DOHH2 (cell line): Measurements from ENCODE around the gene COL9A3.

ENCODE experiments used
- H3F3A ChIP-seq: fragments of 200-600 bp; sonication (generic), shearing (Covaris generic); 2 replicates; pipeline ENCODE4 v1.6.0; 2016; ENCODE audit warnings: antibody characterized with exemption, mild to moderate bottlenecking; ENCODE audit not compliant: control insufficient read depth, insufficient read depth
- H3K27ac ChIP-seq: fragments of 200-600 bp; sonication (generic); 2 replicates; pipeline ENCODE4 v1.5.1; 2014; ENCODE audit warnings: low read depth, mild to moderate bottlenecking, low read length, moderate library complexity
- H3K27me3 ChIP-seq: fragments of 200-600 bp; sonication (generic); 2 replicates; pipeline ENCODE4 v1.6.1; 2014; ENCODE audit warnings: mild to moderate bottlenecking, low read length, mixed read lengths; ENCODE audit not compliant: control insufficient read depth
- H3K36me3 ChIP-seq: fragments of 200-600 bp; sonication (generic); 2 replicates; pipeline ENCODE4 v1.6.1; 2014; ENCODE audit warnings: mild to moderate bottlenecking, low read length, moderate library complexity, mixed read lengths; ENCODE audit not compliant: control insufficient read depth
- H3K4me1 ChIP-seq: fragments of 200-600 bp; sonication (generic); 2 replicates; pipeline ENCODE4 v1.6.1; 2014; ENCODE audit warnings: mild to moderate bottlenecking, low read length, mixed read lengths; ENCODE audit not compliant: control insufficient read depth
- H3K4me2 ChIP-seq: fragments of 200-600 bp; sonication (generic); 2 replicates; pipeline ENCODE4 v1.6.0; 2014; ENCODE audit warnings: mild to moderate bottlenecking, low read length, moderate library complexity
- H3K4me3 ChIP-seq: fragments of 200-600 bp; sonication (generic); 2 replicates; pipeline ENCODE4 v1.5.1; 2014; ENCODE audit warnings: mild to moderate bottlenecking, low read length, mixed read lengths
- H3K79me2 ChIP-seq: fragments of 200-600 bp; sonication (generic); 2 replicates; pipeline ENCODE4 v1.6.1; 2014; ENCODE audit warnings: mild to moderate bottlenecking, low read length, mixed read lengths; ENCODE audit not compliant: control insufficient read depth
- H3K9me2 ChIP-seq: fragments of 200-600 bp; sonication (generic); replicated peaks from 2 replicates; pipeline ENCODE4 v1.6.1; 2014; ENCODE audit warnings: mild to moderate bottlenecking, low read length, mixed read lengths; ENCODE audit not compliant: control insufficient read depth
- H3K9me3 ChIP-seq: fragments of 200-600 bp; sonication (generic); 2 replicates; pipeline ENCODE4 v1.6.1; 2014; ENCODE audit warnings: antibody characterized with exemption, low read length, mixed read lengths; ENCODE audit not compliant: control insufficient read depth, insufficient read depth
- H4K20me1 ChIP-seq: fragments of 200-600 bp; sonication (generic); 2 replicates; pipeline ENCODE4 v1.6.0; 2014; ENCODE audit warnings: low read depth, mild to moderate bottlenecking, antibody characterized with exemption, low read length, moderate library complexity; ENCODE audit not compliant: control insufficient read depth, insufficient read depth
- EZH2phosphoT487 ChIP-seq: fragments of 200-600 bp; sonication (generic); IDR thresholded peaks from 2 replicates; pipeline ENCODE4 v1.6.1; 2017; ENCODE audit warnings: borderline replicate concordance, mild to moderate bottlenecking, antibody characterized with exemption, low read length, moderate library complexity, mixed read lengths
- TF ChIP-seq, protein P1 (sequence below): fragments of 200-600 bp; sonication (generic); IDR thresholded peaks from one replicate; pipeline ENCODE4 v1.5.1; 2014; ENCODE audit warnings: antibody characterized with exemption, mild to moderate bottlenecking, low read depth, low read length; ENCODE audit not compliant: poor library complexity, severe bottlenecking

Gene COL9A3

GRCh38 chr20:62876501-62876901 lies 59.7 kb downstream of the COL9A3 start:
- TF ChIP-seq, protein P1, sequence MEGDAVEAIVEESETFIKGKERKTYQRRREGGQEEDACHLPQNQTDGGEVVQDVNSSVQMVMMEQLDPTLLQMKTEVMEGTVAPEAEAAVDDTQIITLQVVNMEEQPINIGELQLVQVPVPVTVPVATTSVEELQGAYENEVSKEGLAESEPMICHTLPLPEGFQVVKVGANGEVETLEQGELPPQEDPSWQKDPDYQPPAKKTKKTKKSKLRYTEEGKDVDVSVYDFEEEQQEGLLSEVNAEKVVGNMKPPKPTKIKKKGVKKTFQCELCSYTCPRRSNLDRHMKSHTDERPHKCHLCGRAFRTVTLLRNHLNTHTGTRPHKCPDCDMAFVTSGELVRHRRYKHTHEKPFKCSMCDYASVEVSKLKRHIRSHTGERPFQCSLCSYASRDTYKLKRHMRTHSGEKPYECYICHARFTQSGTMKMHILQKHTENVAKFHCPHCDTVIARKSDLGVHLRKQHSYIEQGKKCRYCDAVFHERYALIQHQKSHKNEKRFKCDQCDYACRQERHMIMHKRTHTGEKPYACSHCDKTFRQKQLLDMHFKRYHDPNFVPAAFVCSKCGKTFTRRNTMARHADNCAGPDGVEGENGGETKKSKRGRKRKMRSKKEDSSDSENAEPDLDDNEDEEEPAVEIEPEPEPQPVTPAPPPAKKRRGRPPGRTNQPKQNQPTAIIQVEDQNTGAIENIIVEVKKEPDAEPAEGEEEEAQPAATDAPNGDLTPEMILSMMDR: no peak
- Histone ChIP-seq H3K27me3 (0 out of 2 replicates have a peak, but pooled peaks cover 3% of the 10 kb centered on the region), H4K20me1 (0 out of 2 replicates have a peak, but pooled peaks cover 5% of the 10 kb centered on the region), H3K79me2 (no peaks in the 10 kb centered on the region), H3K9me3 (no peaks in the 10 kb centered on the region), H3K4me3 (no peak overlapping the region), H3K9me2 (no peaks in the 10 kb centered on the region), H3K4me2 (no peak overlapping the region), H3K36me3 (no peaks in the 10 kb centered on the region; the same call in 1 of the 2 replicates), H3K27ac (no peak overlapping the region), H3K4me1 (no peaks in the 10 kb centered on the region), H3F3A (peaks cover 16% of the 10 kb centered on the region)

DNA sequence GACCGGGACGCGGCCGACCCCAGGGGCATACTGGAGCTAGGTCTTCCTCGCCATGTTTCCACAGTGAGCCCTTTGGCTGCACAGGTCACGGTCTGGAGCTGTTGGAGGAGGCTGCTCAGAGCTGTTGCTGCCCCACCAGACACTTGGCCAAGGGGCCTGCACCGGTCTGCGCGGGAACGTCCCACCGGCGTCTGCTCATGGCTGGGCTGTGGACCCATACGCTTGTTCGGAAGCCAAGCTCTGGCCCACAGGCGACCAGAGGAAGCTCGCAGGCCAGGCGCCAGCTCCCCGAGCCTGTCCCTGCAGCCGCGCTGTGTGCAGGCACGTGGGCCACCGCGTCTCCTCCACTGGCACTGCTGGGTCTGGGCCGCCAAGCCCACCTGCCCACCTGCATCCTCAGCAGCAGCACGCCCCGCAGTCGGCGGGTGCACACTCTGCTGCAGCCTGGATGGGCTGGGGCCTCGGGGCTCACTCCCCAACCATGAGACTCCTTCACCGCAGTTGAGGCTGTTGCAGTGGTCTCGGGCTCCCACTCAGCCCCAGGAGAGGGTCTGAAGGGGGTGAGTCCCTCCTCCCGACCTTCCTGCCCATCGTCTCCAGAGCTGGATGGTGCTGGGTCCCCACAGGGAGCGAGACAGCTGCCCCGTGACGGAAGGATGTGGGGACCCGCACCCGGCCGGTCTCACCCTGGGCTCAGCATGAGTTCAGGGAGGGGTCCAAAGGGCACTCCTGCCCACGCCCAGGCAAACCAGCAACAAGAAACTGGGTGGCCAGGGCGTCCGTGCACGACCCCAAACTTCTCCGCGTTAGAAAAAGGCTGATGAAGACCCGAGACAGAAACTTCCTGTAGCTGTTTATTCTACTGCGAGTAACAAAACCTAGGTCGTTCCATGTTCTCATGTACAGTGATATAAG lies 60.3 kb downstream of the COL9A3 start:
- no peaks in the 10 kb centered on the region for H3K79me2 ChIP-seq
- no peak overlapping the region for H3K27ac ChIP-seq
- H3K9me2 ChIP-seq: no peaks in the 10 kb centered on the region
- H3K36me3 ChIP-seq: peaks cover 6% of the 10 kb centered on the region; the same call in 1 of the 2 replicates
- no peak overlapping the region for H3K4me2 ChIP-seq
- no peaks in the 10 kb centered on the region for H3K9me3 ChIP-seq
- H3K4me3 ChIP-seq: no peak overlapping the region
- 0 out of 2 replicates have a peak, but pooled peaks cover 3% of the 10 kb centered on the region for H3K27me3 ChIP-seq
- no peaks in the 10 kb centered on the region for H3K4me1 ChIP-seq
- H4K20me1 ChIP-seq: 0 out of 2 replicates have a peak, but pooled peaks cover 5% of the 10 kb centered on the region
- TF ChIP-seq, protein P1: no peak
- no peak for TF ChIP-seq EZH2phosphoT487
- peaks cover 16% of the 10 kb centered on the region for H3F3A ChIP-seq

- Histone ChIP-seq H3K27me3 (no peaks in the 10 kb centered on the region), H3K4me3 (no peak overlapping the region), H3F3A (peaks cover 16% of the 10 kb centered on the region), H3K27ac (no peak overlapping the region), H3K36me3 (peaks cover 10% of the 10 kb centered on the region; the same call in 1 of the 2 replicates), H4K20me1 (0 out of 2 replicates have a peak, but pooled peaks cover 5% of the 10 kb centered on the region), H3K4me2 (no peak overlapping the region), H3K9me3 (no peaks in the 10 kb centered on the region), H3K9me2 (no peaks in the 10 kb centered on the region), H3K4me1 (no peaks in the 10 kb centered on the region), H3K79me2 (no peaks in the 10 kb centered on the region)
- TF ChIP-seq, protein P1: no peak
- TF ChIP-seq EZH2phosphoT487: no peak
Observed at GRCh38 chr20:62878244-62879038, 61.6 kb downstream of the COL9A3 start.
